CD4-positive, alpha-beta T cell treated with Interleukin-2 at 100 ng/mL for 4 hours (primary cell): Measurements from ENCODE around the gene KRT78.
"Not testable (repeated sequence)": the region's sequence is repeated elsewhere in the genome, so short reads cannot be mapped to it uniquely, and the experiment has no call there.

ENCODE experiments used
- DNase-seq: peaks from one replicate; pipeline ENCODE4 v3.0.0-alpha.2; 2020; ENCODE audit warnings: low spot score

KRT78 gene

DNA sequence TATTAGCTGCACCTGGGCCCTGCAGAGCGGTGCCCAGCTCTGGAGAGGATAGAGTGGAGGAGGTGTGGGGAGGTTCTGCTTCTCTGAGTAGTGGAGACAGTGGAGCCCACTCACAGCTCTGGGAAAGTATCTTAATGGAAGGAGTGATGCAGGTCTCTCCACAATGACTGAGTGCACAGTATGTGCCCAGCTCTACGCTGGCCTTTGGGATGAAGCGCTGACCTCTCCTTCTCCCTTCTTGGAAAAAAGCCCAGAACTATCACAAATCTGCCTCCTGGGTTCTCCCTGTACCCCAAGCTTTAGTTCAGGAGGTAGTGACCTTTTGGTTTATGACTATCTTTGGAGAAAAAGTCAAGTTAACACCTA lies 52.4 kb downstream of the KRT78 start:
- no peak for DNase-seq

DNA sequence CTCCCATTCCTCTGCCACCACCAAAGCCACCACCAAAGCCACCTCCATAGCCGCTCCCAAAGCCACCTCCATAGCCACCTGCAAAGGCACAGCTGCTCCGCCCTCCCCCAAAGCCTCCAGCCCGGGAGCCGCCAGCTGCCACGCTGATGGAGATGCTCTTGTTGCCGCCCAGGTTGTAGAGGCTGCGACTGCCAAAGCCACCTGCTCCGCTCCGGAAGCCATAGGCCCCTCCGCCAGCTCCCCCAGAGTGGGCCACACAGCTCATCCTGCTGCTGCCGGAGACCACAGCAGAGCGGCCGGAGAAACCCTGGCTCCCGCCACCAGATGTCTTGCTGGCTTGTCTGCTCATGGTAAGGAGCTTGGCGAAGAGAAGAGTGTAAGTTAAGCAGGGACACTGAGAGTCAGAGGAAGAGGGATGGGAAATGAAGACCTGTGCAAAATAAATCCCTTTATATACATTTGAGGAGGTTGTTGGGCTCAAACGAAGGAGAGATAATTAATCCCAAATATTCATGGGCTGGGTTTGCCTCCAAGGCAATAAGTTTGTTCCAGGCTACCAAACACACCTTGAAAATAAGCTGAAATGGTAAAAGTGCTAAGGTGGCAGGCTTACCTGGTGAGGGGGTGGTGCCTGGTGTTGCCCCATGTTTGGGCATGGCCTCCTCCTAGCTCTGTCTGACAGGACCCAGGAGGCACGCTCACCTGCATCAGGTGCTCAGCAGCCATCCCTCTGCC lies 52.9 kb downstream of the KRT78 start, which contains the start of gene KRT3:
Gene KRT3, minus strand, starts transcription at position 424 of the 735 bp plus-strand sequence. Its CDS starts 75 bp downstream, at position 349.
- DNase-seq, result no peak

DNA sequence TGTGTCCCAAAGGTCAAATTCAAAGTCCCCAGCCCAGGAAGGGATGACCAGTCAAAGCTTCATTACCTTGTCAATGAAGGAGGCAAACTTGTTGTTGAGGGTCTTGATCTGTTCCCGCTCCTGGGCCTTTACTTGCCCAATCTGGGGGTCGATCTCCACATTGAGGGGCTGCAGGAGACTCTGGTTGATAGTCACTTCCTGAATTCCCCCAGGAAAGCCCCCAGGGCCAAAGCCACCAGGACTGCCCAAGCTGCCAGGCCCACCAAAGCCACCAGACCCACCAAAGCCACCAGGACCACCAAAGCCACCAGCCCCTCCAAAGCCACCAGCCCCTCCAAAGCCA lies 53.5 kb downstream of the KRT78 start:
- DNase-seq, result not testable (repeated sequence)

DNA sequence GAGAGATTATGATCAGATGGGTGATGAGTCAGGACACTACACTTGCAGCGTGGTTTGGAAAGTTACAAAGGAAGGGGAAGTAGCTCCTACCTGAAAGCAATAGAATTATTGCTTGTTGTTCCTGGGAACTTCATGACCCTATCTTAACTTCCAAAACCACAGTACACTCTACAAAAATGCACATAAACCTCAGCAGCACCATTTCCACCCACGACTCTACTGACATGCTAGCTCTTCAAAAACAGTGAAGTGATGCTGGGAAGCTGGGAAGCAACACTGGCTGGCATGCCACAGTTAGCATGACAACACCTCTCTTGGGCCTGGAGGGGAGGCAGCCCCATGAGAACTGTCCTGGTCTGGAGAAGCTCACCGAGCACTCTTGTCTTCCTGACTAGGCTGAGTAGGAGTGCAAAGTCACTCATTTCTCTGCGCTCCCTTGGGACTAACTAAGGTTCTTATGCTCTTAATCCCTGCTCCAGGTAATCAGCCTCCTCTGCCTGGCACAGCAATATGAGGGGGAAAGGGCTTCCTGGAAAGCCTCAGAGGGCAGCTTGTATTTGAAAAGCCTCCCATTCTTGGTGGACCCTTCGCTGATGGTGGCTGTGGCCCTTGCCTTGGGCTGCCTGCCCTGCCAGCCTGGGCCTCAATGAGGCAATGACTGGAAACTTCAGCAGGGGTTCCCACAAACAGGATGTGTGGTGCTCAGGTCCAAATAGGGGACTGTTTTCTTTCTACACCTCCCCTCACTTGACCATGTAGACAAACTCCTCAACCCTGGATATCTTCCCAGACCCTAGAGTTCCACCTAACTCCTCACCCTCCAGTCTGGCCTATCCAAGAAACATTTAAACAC lies 54.1 kb downstream of the KRT78 start:
- DNase-seq, result no peak

DNA sequence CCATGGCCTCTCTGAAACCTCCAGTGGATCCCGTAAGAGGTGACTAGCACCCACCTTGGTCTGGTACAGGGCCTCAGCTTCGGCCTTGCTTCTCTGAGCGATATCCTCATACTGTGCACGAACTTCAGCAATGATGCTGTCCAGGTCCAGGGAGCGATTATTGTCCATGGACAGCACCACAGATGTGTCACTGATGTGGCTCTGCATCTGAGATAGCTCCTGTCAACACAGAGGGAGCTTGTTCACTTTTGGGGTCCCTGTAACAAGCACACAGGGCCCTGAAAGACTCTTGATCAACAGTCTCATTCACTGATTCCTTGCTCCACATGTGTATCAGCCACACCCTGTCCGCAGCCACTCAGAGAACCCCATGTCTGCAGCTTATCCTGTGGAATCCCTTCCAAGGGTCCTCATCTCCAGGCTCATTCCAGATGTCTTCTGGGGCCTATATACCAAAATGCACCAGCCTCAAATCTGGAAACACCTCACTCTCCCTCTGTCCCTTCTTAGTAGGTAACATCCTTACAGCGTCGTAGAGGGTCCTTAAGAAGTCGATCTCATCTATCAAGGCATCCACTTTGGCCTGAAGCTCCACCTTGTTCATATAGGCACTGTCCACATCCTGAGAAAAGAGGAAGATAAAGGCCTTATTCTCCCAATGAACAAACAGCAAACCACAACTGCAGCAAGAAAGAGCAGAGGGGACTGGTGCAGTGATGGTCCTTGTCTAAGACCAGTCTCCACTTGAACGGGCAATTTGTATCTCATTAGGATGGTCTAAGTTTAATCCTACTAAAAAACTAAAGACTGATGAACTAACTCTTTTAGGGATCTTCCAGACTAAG lies 56.4 kb downstream of the KRT78 start:
- DNase-seq, result no peak

DNA sequence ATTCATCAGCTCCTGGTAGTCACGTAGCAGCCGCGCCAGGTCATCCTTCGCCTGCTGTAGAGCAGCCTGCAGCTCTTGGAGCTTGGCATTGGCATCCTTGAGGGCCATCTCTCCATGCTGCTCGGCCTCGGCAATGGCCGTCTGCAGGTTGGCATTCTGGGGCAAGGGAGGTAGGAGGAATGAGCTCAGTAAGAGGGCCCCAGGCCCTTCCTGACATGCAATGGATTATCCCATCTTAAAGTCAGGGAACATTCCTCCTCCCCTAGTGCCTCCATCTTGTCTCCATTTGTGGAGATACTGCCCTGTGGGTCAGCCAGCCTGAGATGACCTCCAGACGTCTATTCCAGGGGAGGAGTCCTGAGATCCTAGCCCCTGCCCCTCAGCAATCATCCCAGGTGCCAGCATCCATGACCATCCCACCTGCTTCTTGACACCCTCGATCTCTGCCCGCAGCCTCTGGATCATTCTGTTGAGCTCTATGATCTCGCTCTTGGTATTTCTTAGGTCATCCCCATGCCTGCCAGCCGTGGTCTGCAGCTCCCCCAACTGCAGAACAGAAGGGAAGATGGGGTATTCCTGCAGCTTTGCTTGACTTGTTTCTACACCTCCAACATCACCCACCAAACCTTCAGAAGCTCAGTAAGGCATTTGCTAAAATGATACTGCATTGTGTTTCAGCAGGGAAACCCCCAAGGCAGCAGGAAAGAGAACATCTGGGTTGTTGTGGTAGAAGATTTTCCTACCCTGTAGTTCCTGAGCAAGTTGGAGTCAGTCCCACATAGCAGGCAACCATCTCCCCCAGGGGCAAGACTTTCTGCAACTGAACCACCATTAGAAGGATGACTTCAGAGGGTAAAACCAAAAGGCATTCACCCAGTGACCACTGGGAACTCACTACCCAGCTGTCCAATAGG lies 57.3 kb downstream of the KRT78 start:
- DNase-seq, result no peak

DNA sequence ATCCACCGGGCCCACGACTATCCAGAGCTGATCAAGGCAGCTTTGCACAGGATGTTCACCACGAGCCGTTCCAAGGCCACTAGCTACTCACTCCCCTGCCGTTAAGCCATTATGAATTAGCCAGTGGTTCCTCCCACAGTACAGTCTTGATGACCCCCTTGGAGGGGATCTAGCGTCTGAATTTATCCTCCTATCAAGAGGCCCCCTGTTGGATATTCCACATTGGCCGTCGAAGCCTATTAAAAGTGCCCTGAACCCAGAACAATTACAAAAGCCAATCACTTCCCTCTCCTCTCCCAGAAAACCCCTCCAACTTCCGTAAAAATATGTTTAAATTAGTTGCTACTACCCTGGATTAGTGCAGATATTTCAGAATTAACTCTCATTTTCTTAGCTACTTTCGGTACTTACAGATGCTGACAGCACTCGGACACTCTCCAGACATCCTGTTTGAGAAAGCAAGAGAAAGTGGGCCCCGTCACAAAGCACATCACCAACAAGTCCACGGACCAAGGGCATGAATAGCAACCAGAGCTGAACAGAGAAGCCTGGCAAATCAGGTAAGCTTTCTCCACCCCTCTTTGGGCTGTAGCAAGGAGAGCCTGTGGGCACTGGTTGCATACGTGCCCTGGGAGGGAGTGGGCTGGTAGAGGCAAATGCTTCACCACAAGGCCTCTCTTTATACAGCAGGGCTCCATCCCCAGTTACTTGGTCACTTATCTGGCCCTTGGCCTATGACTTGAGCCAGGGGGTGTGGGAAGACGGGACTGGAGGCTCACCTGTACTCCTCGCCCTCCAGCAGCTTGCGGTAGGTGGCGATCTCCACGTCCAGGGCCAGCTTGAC lies 58.1 kb downstream of the KRT78 start:
- DNase-seq, result no peak

DNA sequence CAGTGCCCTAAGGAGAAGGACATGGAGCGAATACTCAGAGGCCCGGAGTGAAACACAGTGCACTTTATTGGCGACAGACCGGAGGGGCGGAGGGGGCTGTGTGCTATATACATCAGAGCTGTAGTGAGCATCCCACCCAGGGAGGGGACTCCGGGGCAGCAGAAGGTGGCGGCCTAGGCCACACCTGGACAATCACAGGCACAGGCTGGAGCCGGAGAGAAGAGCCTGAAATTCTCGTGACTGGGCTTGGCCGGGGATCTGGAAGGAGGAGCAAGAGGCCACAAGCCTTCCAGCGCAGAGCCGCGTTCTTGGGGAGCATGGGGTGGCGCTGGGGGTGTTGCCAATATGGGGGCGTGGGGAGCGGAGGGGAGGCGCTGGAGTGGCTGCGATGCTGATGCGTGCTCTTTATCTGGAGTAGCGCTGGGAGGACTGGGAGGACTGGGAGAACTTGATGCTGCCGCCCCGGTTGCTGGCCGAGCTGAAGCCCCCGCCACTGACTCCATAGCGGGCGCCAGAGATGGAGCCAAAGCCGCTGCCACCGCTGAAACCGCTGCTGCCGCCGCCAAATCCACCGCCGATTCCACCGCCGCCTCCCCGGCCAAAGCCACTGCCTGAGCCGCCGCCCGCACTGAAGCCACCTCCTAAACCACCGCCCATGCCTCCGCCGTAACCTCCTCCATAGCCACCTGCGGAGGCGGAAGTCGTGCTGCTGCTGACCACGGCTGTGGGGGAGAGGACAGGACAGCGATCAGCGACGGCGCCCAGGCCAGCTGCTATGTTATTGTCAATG lies 59.0 kb downstream of the KRT78 start:
- no peak for DNase-seq

DNA sequence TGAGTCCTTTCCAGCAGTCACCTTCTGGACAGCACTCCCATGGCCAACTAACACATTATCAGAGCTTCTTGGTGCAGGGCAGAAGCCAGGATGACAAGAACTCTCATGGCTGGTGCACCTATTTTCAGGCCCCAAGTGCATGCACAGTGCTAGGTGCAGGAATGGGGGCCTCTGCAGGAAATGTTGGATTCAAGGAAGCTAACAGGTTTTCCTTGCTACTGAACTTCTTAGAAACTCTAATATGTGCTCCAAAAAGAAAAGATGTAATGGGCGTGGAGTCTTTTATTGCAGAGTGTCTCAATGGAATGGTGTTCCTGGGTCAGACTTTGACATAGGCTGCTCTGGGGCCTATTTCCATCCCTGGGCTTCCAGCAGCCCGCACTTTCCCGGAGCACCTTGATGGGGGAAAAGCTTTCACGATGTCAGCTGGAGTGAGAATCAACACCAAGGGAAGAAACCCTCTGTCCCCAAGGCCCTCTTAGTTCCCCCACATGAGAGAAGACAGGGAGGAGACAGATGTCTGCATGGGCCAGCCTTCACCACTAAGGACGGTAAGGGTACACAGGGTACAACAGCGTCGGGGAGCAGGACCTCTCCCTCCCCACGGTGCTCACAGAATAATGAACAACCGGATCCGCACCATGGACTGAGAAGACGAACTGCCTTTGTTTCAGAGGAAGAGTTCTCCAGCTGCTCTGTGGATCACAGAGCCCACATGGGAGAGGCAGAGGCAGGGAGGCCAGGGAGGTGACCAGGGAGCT lies 59.7 kb downstream of the KRT78 start:
- no peak for DNase-seq

DNA sequence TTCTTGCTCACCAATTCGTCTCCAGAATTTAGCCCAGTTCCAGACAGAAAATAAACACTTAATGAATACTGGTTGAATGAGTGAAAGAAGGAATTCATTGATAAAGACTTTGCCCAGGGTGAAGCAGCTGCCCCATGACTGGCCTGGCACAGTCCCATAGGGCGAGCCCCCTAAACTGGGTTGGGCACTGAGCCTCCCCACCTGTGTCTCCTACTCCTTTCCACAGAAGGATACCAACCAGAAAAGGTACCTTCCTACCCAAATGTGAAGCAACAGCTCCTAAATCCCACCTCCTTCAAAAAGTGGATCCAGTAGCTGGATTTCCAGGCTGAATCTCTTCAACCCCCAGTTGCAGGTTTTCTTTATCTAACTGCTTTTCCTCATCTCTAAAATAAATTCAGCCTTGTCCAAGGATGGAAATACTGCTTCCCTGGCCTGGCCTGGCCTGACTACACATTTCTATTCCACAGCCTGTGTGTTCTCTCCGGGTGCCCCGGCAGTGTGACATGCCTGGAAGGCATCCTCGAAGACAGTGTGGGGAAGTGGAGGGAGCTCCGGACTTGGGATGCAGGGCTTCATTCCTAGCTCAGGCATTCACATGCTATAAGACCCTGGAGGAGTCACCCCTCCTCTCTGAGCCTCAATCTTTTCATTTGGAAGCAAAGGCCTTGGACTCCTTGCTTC lies 60.5 kb downstream of the KRT78 start:
- no peak for DNase-seq
